ENCODE measurements around the gene BMPER.

The BMPER gene

GRCh38 chr7:34073676-34074075 is 168.3 kb downstream of the BMPER start:
- no peak for TF ChIP-seq CTCF (IDR thresholded peaks at IDR 0.05; ENCODE audit: borderline replicate concordance, control extremely low read depth, extremely low read depth, insufficient read depth, missing control alignments)
- DNase-seq (ENCODE audit: low spot score), result no peak
- in situ Hi-C loops (cut with MboI; ENCODE audit: low sequenced_read_pairs, unreplicated experiment), result no loop called here

GRCh38 chr7:34074421-34074820 is 169.1 kb downstream of the BMPER start:
- in situ Hi-C loops (cut with MboI; ENCODE audit: low sequenced_read_pairs, unreplicated experiment), result no loop called here
- TF ChIP-seq CTCF (IDR thresholded peaks at IDR 0.05; ENCODE audit: borderline replicate concordance, control extremely low read depth, extremely low read depth, insufficient read depth, missing control alignments), result no peak
- no peak for DNase-seq (ENCODE audit: low spot score)

GRCh38 chr7:34075523-34076370 is 170.4 kb downstream of the BMPER start:
- TF ChIP-seq CTCF (IDR thresholded peaks at IDR 0.05; ENCODE audit: borderline replicate concordance, control extremely low read depth, extremely low read depth, insufficient read depth, missing control alignments), result no peak
- no peak for DNase-seq (ENCODE audit: low spot score)
- in situ Hi-C loops (cut with MboI; ENCODE audit: low sequenced_read_pairs, unreplicated experiment), result no loop called here

- no peak for TF ChIP-seq CTCF (IDR thresholded peaks at IDR 0.05; ENCODE audit: borderline replicate concordance, control extremely low read depth, extremely low read depth, insufficient read depth, missing control alignments)
- in situ Hi-C loops (cut with MboI; ENCODE audit: low sequenced_read_pairs, unreplicated experiment), result no loop called here
Observed at GRCh38 chr7:34077168-34077567, 171.8 kb downstream of the BMPER start.

GRCh38 chr7:34078864-34079263 is 173.5 kb downstream of the BMPER start:
- in situ Hi-C loops (cut with MboI; ENCODE audit: low sequenced_read_pairs, unreplicated experiment), result no loop called here
- no peak for TF ChIP-seq CTCF (IDR thresholded peaks at IDR 0.05; ENCODE audit: borderline replicate concordance, control extremely low read depth, extremely low read depth, insufficient read depth, missing control alignments)
- DNase-seq (ENCODE audit: low spot score), result no peak

More at GRCh38 chr7:34077168-34077567, 171.8 kb downstream of the BMPER start:
- no peak for DNase-seq (ENCODE audit: low spot score)

GRCh38 chr7:34080513-34080912 is 175.2 kb downstream of the BMPER start:
- no peak for DNase-seq (ENCODE audit: low spot score)
- no peak for TF ChIP-seq CTCF (IDR thresholded peaks at IDR 0.05; ENCODE audit: borderline replicate concordance, control extremely low read depth, extremely low read depth, insufficient read depth, missing control alignments)
- in situ Hi-C loops (cut with MboI; ENCODE audit: low sequenced_read_pairs, unreplicated experiment), result no loop called here

Measured in GM13976 (cell line).